SJCRH30 (cell line): ENCODE data around the gene CDK11A. TPM values are rescaled to one million over a fixed set of nuclear protein-coding genes. Genes with fewer than 3 reads are reported as not detected.
"Not testable (repeated sequence)": the region's sequence is repeated elsewhere in the genome, so short reads cannot be mapped to it uniquely, and the experiment has no call there.

ENCODE experiments used
- DNase-seq, 2 experiments: peaks; one replicate each; pipeline ENCODE4 v3.0.0-alpha.2; 2015 to 2020
- H3K27ac ChIP-seq: fragments of 250-450 bp; sonication (Bioruptor Pico); 2 replicates; pipeline ENCODE4 v1.5.1; 2020; ENCODE audit warnings: mild to moderate bottlenecking, moderate library complexity
- H3K27me3 ChIP-seq: fragments of 250-450 bp; sonication (Bioruptor Pico); 2 replicates; pipeline ENCODE4 v1.5.1; 2020; ENCODE audit warnings: mild to moderate bottlenecking, moderate library complexity
- H3K36me3 ChIP-seq: fragments of 250-450 bp; sonication (Bioruptor Pico); 2 replicates; pipeline ENCODE4 v1.5.1; 2020; ENCODE audit warnings: mild to moderate bottlenecking, moderate library complexity
- H3K4me1 ChIP-seq: fragments of 250-450 bp; sonication (Bioruptor Pico); 2 replicates; pipeline ENCODE4 v1.5.1; 2020; ENCODE audit warnings: mild to moderate bottlenecking, moderate library complexity
- H3K4me3 ChIP-seq: fragments of 250-450 bp; sonication (Bioruptor Pico); 2 replicates; pipeline ENCODE4 v1.5.1; 2020; ENCODE audit warnings: mild to moderate bottlenecking, moderate library complexity
- H3K9me3 ChIP-seq: fragments of 250-450 bp; sonication (Bioruptor Pico); replicated peaks from 2 replicates; pipeline ENCODE4 v1.5.1; 2020; ENCODE audit warnings: mild to moderate bottlenecking, moderate library complexity
- total RNA-seq: library from RNA; depleted of rRNA; stranded (reverse); fragments of >200 nt; shearing (Covaris generic); gene quantifications from 2 replicates; pipeline ENCODE4 v1.2.3, GENCODE V29; 2014

CDK11A gene
- total RNA-seq, 1 experiment from 2014 or later, result 29.4 TPM

DNA sequence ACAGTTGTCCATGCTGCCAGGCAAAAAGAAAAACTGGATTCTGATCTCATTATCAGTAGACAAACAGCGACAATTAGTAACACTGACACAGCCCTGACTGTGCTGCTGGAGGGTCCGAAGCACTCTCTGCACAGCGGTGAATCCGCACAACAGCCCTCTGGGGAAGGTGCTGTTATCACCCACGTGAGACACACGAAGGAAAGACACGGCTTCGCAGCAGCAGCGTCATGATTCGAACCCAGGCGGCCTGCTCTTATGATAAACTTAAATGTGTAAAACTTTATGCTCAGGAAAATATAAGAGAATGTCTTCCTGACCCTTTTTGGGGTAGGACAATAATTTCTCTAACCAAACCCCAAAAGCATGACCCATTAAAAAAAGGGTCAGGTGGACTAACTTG is 18.4 kb upstream of the CDK11A start:
- H3K4me3 ChIP-seq, H3K4me1 ChIP-seq, H3K36me3 ChIP-seq, DNase-seq, H3K27me3 ChIP-seq, H3K27ac ChIP-seq, H3K9me3 ChIP-seq: not testable (repeated sequence)

DNA sequence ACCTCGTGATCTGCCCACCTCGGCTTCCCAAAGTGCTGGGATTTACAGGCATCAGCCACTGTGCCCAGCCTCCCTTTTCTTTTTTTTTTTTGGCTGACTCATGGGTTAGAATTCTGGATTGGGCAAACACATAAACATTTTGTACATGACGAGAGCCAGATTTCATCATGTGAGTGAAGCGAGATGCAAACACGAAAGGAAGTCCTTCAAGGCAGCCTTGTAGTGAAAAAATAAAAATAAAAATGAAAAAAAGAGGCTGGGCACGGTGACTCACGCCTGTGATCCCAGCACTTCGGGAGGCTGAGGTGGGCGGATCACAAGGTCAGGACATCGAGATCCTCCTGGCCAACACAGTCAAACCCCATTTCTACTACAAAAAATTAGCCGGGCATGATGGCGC is 16.9 kb upstream of the CDK11A start:
- DNase-seq, H3K4me3 ChIP-seq, H3K27ac ChIP-seq, H3K36me3 ChIP-seq, H3K4me1 ChIP-seq, H3K27me3 ChIP-seq, H3K9me3 ChIP-seq: not testable (repeated sequence)

DNA sequence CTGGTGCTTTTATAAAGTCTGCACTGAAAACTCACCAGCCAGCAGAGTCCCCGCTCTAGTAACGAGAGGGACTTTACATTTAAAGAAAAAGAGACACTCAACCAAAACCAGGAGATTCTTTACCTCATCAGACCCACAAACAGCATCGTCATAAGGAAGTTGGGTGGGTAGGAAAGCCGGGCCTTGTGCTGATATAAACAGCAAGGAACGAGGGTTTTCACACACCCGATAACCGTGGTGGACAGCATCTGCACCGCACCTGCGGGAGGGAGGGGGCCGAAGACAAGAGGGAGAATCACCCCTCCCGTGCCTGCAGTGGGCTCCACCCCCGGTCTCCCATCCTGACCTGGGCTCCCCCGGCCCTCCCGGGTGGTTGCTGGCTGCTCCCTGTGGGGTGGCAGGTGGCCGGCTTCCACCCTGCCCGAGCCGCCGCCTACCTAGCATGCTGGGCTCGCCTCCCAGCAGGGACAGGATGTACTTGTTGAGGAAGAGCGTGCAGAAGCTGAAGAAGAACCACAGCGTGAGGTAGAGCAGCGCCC is 14.7 kb upstream of the CDK11A start:
- H3K4me1 ChIP-seq, DNase-seq, H3K27me3 ChIP-seq, H3K36me3 ChIP-seq, H3K27ac ChIP-seq, H3K4me3 ChIP-seq, H3K9me3 ChIP-seq: not testable (repeated sequence)

DNA sequence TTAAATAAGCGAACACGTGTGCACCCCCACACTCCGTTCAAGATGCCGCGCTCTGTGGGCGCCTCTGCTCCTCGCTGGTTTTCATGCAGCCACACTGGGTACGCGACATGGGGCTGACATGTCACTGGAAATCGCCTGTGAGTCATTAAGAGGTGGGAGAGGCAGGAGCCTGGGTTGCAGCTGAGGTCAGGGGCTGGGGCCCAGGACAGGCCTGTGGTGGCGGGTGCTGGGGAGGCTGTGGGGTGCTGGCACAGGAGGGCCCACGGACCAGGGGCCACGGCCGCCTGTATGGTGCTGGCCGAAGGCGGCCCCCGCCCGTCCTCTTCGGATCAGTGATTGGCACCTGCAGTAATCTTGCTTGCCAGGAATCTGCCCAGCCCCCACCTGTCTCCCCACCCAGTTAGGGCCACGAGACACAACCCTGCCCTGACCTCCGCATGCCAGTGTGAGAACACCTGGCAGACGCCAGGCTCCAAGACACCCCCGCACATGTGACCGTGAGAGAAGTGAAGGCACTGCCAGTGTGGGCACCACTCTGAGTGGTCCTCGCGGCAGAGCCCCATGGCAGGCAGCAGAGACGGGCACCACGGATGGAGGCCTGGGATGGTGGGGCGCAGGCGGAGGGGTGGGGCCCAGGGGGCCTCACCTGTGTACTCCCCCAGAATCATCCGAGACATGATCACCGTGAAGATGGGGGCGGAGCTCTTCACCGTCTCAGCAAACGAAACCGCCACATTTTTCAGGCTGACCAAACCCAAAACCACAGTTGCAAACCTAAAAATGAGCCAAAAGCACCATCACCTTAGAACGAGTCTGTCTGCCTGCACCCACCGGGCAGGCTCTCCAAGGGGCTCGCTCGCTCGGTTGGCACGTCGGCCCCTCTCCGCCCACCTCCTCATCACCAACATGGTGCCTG is 13.8 kb upstream of the CDK11A start:
- not testable (repeated sequence) for H3K27me3 ChIP-seq, H3K4me1 ChIP-seq, H3K9me3 ChIP-seq, H3K4me3 ChIP-seq, DNase-seq, H3K27ac ChIP-seq, H3K36me3 ChIP-seq

DNA sequence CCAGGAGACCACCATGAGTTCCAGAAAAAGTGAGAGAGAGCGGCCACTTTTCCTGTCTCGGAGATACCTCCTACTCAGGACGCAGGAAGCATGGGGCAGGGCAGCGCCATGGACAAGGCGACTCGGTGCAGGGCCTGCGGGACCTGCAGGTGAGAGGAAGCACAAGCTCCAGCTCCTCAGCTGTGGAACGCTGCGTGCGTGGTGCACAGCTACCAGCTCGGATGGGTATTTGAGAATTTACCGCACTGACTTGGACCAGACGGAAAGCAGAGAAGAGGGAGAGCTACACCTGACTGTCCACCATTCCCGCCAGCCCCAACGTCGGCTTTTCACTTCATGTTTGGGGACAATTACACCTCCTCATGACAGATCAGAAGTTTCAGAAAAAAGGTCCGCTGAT is 8.2 kb upstream of the CDK11A start:
- Histone ChIP-seq H3K4me1 (peaks cover 7% of the 10 kb centered on the region; the same call in 1 of the 2 replicates), H3K4me3 (no peak overlapping the region), H3K27me3 (no peaks in the 10 kb centered on the region), H3K27ac (no peak overlapping the region), H3K9me3 (no peaks in the 10 kb centered on the region), H3K36me3 (peaks cover 17% of the 10 kb centered on the region)
- DNase-seq, result no peak

DNA sequence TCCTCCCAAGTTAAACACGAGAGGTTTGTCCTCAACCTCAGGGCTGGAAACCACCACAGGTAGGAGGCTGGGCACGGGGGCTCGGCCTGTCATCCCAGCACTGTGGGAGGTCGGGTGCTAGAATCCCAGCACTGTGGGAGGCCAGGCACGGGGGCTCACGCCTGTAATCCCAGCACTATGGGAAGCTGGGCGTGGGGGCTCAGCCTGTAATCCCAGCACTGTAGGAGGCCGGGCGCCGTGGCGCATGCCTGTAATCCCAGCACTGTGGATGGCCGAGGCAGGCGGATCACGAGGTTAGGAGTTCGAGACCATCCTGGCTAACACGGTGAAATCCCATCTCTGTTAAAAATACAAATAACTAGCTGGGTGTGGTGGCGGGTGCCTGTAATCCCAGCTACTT is 6.7 kb upstream of the CDK11A start:
- Histone ChIP-seq H3K4me1 (peaks cover 19% of the 10 kb centered on the region), H3K9me3 (no peaks in the 10 kb centered on the region), H3K27ac (no peak overlapping the region), H3K4me3 (no peak overlapping the region), H3K27me3 (no peaks in the 10 kb centered on the region), H3K36me3 (peaks cover 17% of the 10 kb centered on the region)
- DNase-seq, result no peak

DNA sequence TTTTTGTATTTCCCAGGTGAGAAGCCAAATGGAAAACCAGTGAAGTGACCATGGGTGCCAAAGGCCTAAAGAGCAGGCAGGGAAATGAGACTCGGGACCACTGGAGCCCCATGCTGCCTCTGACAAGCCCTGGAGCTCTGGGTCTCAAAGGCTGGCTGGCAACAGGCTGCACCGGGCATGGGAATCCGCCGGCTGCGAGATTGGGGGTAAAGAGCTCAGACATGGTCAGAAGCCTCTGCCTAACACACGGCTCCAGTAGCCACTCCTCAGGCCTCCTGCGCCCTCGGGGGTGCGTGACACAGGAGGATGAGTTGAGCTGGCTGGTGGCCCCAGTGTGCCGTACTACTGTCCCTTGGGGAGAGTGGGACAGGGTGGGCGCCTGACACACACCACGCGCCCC is 6.1 kb upstream of the CDK11A start:
- not testable (repeated sequence) for DNase-seq, H3K27ac ChIP-seq, H3K27me3 ChIP-seq, H3K4me3 ChIP-seq, H3K9me3 ChIP-seq
- H3K4me1 ChIP-seq, result peaks cover 19% of the 10 kb centered on the region
- peaks cover 17% of the 10 kb centered on the region for H3K36me3 ChIP-seq

DNA sequence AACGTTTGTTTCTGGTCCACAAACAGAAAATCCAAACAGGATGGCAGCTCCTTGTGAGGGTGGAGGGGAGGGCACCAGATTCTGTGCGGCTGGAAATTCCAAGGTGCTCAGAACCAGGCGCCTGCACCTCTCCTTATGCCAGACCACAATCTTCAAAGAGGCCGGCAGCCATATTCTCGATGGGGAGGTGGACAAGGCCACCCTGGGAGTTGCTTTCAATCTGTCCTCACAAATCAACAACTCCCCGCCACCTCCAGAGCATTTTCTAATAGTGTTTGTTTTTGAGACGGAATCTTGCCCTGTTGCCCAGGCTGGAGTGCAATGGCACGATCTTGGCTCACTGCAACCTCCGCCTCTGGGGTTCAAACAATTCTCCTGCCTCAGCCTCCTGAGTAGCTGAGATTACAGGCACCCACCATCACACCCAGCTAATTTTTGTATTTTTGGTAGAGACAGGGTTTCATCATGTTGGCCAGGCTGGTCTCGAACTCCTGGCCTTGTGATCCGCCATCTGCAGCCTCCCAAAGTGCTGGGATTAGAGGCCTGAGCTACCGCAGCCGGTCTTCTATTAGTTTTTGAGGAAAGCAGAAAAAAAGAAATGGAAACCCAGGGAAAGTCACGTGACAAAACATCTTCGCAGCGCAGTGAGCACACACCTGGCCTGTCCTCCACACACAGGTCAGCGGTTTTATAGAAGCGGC is 5.1 kb upstream of the CDK11A start:
- not testable (repeated sequence) for DNase-seq, H3K9me3 ChIP-seq, H3K27ac ChIP-seq, H3K27me3 ChIP-seq, H3K4me3 ChIP-seq
- Histone ChIP-seq H3K4me1 (peaks cover 19% of the 10 kb centered on the region), H3K36me3 (peaks cover 15% of the 10 kb centered on the region; the same call in 1 of the 2 replicates)

DNA sequence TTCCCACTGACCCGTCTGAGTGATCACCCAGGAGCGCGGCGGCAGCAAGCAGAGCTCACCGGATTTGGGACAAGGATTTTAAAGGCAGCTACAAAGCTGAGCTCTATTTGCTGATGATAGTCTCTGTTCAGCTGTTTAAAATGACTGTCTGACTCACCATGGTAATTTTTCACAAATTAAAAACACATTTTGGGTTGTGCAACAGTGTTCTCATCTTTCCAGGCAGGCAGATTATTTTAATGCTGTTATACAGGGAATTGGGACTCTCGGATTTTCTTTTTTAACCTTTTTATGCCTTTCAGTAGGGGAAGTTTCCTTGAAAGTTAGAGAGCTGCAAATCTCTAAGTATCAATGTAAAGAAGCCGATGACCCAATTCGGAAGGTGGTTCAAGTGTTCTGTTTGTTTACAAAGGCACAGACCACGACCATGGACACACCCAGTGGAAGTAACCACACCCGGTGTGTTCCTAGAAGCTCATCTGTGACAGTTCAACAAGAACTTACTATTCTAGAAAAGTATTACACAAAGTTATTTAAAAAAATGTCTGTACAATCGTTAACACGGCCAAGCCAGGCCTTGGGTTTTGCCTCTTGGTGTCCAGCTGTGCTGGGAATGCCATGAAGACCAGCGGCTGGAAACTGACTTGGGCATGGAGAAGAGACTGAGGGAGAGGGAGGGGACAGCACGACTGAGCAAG is 4.3 kb upstream of the CDK11A start:
- H3K4me3 ChIP-seq, H3K27me3 ChIP-seq, H3K9me3 ChIP-seq: not testable (repeated sequence)
- Histone ChIP-seq H3K36me3 (peaks cover 15% of the 10 kb centered on the region; the same call in 1 of the 2 replicates), H3K27ac (peak overlapping the region; percentile 31; the same call in 1 of the 2 replicates), H3K4me1 (peaks cover 19% of the 10 kb centered on the region)
- peak in 1 of 2 experiments; percentile 54 for DNase-seq

DNA sequence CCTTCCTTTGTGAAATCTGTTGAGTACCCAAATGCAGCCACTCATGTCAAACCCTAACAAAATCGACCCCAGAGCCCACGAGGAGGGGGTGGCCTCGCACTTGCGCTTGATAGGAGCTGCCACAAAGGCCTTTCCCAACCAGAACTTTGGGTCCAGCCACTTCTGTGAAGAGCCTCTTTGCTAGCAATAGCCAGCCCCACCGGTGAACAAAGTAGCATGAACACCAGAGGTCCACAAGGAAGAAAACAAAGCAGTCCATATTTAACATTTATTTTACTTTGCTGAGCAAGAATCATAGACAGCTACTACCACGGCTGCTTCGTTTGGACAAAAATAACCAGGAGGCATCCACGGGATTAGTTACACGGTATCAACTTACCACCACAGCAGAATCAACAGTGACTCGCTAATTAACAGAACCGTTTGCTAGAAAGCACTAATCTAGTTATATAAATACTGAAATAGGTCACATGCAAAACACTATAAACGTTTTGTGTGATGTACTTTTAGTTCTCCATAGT is 3.0 kb upstream of the CDK11A start:
- H3K27me3 ChIP-seq, H3K9me3 ChIP-seq, H3K36me3 ChIP-seq: not testable (repeated sequence)
- peaks cover 19% of the 10 kb centered on the region for H3K4me1 ChIP-seq
- H3K27ac ChIP-seq, result peak overlapping the region; percentile 98
- H3K4me3 ChIP-seq, result 0 out of 2 replicates have a peak overlapping the region, but pooled peaks have one; percentile 7
- DNase-seq, result peak; percentile 85 to 89

DNA sequence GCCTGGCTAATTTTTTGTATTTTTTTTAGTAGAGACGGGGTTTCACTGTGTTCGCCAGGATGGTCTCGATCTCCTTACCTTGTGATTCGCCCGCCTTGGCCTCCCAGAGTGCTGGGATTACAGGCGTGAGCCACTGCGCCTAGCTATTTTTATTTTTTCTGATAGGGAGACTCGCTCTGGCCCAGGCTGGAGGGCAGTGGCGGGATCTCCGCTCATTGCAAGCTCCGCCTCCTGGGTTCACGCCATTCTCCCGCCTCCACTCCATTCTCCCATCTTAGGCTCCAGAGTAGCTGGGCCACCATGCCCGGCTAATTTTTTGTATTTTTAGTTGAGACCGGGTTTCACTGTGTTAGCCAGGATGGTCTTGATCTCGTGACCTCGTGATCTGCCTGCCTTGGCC is 1.9 kb upstream of the CDK11A start:
- peaks cover 19% of the 10 kb centered on the region for H3K4me1 ChIP-seq

DNA sequence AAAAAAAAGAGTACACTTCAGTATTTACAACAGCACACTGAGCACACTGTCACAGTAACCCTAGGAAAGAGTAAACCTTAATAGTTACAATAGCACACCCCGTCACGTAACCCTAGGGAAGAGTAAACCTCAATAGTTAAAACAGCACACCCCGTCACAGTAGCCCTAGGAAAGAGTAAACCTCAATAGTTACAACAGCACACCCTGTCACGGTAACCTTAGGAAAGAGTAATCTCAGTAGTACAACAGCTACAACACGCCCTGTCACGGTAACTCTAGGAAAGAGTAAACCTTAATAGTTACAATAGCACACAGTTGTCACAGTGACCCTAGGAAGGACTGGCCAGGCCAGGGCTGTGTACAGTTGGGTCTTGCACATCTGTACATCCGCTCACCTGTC is 3.0 kb downstream of the CDK11A start:
- DNase-seq, result no peak
- no peaks in the 10 kb centered on the region for H3K27me3 ChIP-seq
- H3K4me3 ChIP-seq, result no peak overlapping the region
- peaks cover 26% of the 10 kb centered on the region for H3K36me3 ChIP-seq
- H3K27ac ChIP-seq, result no peak overlapping the region
- H3K9me3 ChIP-seq, result no peaks in the 10 kb centered on the region
- H3K4me1 ChIP-seq, result peaks cover 2% of the 10 kb centered on the region; the same call in 1 of the 2 replicates

More for the DNA sequence above, 1.9 kb upstream of the CDK11A start:
- H3K27me3 ChIP-seq, H3K36me3 ChIP-seq, H3K4me3 ChIP-seq, DNase-seq, H3K9me3 ChIP-seq: not testable (repeated sequence)
- peak overlapping the region; percentile 98 for H3K27ac ChIP-seq

DNA sequence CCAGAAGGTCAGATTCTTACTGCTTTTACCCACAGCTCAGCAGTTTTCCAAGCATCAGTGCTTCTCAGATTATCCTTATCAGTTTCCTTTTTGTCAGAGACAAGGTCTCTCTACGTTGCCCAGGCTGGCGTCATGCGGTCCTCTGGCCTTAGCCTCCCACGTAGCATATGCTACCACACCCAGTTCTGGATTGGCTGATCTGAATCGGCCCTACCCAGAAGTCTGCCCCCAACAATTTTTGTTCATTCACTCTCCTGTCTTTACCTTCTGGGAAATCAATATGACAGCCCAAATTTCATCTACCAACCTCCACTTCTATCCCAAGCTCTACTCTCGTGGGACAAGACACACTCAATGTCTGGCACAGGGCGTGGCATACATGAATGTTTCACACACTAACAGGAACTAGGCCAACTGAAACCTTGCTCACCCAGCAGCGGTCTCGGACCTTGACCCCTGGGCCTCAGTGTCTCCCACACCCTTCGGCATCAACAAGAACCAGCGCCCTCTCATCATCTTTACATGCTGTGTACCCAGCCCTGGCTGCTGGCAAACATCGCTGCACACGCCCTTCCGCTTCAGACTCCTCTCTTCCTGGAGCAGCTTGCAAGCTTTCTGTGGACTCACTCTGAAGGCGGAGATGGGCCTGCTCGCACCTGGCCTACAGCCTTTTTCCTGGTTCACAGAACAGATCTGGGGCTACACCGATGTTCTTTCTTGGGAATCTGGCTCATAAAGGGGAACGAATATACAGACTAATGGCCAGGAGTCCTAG is 8.9 kb downstream of the CDK11A start:
- not testable (repeated sequence) for DNase-seq, H3K27me3 ChIP-seq, H3K4me1 ChIP-seq, H3K27ac ChIP-seq, H3K4me3 ChIP-seq, H3K9me3 ChIP-seq
- peaks cover 20% of the 10 kb centered on the region for H3K36me3 ChIP-seq

DNA sequence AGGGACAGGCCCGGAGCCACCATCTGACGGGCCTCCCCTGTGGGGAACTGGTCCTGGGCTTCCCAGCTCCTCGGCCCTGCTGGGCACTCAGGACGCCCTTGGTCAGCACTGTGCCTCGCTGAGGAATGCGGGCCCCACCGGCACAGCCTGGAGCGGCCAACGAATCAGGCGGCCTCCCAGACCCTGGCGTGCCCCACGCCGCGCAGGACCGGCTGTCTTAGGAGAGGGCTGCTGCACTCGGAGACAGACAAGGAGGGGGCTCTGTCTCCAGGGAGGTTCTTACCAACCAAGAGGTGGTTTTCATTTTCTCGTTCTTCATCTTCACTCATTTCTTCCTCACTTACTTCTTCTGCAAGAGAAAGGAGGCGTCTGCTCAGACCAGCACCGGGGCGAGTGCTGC is 16.3 kb downstream of the CDK11A start:
- not testable (repeated sequence) for H3K4me1 ChIP-seq, H3K4me3 ChIP-seq, H3K27me3 ChIP-seq, DNase-seq, H3K36me3 ChIP-seq, H3K27ac ChIP-seq, H3K9me3 ChIP-seq
